ENCODE data around the gene NTN4.
"Not testable (repeated sequence)": the region's sequence is repeated elsewhere in the genome, so short reads cannot be mapped to it uniquely, and the experiment has no call there.

NTN4 gene

DNA sequence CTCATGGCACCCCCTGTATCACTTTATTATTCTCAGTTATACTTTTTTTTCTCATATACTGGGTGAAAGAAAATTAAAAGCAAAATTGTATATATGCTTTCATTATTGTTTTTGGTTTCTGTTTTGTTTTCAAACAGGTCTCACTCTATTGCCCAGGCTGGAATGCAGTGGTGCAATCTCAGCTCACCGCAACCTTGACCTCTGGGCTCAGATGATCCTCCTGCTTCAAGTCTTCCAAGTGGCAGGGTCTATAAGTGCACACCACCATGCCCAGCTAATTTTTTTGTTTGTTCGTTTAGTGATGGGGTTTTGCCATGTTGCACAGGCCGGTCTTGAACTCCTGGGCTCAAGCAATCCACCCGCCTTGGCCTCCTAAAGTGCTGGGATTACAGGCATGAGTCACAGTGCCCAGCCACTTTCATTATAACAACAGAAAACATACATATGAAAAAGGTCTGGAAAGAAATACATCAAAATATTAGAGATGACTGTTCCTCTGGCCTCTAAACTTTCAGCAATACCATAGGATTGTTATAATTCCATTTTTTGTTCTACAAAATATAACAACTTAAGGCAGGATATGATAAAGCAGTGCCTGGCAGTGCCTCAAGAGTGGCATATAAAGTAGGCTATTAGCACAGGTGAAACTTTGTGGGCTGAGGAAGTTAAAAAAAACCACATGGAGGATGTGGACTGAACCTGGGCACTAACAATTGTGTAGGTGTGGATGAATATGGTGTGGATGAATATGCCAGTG is 5.8 kb upstream of the NTN4 start:
- DNase-seq = no peak

DNA sequence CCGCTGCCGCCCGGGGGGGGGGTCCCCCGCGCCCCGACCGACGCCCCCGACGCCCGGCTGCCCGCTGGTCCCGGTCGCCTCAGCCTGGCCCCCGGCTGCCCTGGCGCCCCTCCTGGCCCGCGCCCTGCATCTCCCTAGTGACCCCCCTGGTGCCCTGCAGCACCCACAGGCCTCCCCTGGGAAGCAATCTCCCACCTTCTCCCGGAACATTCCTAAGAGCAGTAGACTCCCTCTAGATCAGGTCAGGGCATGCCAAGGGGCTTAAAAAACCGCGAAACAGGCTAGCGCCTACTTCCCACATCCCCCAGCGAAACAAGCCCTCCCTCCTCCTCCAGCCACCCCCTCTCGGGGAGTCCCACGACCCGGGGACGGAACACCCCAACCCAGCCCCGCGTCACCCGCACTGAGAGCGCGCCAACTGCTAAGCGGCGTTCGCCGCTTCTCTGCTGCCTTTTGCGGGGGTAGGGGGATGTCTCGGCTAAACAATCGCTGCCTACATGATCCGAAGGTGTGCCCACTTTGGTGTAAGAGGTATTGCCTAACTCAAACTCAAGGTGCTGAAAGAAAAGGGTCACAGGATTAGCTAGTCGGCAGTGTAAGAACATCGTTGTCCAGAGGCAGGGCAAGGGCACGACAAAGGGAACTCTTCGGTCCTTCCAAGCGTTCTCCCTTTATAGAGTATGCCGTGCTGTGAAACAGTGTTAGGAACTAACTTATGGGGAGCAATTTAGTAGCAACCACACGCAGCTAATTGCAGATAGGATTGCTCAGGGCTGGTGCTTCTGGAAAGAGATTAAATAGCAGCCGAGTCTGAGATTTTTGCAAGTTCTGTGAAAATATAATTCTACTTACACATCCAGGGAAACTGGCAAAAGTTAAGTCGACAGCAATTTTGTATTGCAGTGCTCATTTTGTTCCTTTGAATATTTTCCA is 619 bp upstream of the NTN4 start:
- no peak for DNase-seq

DNA sequence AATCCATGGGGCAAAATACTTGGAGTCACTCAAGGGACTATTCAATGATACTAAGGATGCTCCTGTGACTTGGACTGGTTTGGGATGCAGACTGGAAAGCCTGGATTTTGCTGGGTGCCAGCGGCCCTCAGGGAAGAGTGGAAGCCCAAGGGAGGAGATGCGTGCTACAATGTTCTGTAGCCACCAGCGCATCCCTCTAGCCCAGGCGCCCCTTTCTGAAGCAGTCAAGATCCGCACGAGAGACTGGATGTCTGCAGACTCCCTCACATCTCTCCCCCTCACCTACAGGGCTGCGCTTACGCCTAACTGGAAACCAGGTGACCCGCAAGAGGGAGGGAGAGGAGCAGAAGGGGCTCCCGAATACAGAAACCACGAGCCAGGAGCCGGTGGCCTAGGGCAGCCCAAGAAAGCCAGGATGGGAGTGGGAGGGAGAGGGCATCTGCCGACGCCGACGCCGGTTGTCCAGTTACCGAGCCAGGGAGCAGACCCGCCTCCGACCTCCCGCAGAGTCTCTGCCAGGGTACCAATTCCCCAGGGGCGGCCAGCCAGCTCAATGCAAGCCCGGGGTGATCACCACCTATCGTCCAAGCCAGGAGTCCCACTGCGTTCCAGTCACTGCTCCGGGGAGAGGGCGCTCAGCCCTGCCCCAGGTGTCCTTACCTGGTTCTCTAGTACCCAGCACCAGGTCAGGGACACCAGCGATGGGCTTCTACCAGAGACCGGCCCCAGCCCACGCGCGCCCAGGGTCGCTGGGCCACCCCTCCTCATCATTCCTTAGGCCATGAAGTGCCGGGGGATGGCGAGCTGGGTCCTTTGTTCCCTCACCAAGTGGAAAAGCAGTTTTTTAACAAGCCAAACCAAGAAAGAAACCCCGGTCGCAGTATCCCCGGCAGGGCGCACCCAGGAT is 1.2 kb downstream of the NTN4 start:
- DNase-seq = peak; percentile 17

DNA sequence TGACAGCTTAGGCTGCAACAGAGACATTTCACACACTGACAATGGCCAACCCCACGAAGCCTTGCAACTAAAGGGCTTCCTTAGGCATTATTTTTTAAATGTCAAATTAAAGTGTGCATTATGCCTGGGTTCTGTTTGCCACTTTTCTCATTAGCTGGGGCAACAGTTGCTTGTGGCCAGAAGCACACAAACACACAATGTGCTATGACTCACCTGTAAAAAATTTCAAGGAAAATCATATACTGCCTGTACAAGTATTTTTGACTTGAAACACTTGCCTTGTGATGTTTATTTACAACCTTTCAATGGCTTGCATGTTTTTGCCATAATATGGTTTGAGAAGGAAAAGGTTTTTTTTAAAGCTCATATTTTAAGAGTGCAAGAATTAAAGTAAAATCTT is 1.9 kb downstream of the NTN4 start:
- DNase-seq = no peak

DNA sequence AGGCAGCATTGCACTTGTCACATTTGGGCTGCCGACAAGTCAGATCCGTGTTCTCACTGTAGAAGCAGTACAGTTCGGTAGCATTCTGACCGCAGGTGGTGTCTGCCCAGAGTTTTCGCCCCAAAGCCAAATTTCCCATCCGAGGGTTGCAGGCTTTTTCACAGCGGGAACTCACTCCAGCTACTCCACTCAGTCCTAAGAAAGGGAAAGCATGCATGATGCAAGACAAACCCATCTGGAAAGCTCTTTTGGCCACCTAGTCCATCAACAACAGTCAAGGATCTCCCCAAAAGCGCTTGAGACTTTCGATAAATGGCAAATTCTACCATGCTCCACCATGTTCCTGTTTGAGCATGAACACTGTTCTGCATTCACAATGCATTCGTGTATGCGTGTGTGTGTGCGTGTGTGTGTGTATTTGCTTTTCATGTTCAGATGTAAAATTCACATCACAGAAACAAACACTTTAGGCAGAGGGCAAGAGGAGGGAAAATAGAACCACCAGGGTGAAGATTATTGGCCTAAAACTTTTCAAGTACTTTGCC is 3.2 kb downstream of the NTN4 start:
- no peak for DNase-seq

DNA sequence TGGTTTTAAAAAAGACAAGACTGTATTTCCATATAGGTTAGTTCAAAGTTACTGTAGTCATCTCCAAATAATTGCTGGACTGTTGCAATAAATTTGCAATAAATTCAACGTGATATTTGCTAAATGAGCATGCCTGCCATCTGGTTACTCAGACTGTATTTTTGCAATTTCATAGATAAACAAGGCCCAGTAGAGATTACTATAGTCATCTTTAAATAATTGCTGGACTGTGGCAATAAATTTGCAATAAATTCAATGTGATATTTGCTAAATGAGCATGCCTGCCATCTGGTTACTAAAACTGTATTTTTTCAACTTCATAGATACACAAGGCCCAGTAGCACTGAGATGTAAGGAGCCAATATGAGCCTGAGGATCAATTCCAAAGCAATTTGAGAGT is 5.6 kb downstream of the NTN4 start:
- no peak for DNase-seq

DNA sequence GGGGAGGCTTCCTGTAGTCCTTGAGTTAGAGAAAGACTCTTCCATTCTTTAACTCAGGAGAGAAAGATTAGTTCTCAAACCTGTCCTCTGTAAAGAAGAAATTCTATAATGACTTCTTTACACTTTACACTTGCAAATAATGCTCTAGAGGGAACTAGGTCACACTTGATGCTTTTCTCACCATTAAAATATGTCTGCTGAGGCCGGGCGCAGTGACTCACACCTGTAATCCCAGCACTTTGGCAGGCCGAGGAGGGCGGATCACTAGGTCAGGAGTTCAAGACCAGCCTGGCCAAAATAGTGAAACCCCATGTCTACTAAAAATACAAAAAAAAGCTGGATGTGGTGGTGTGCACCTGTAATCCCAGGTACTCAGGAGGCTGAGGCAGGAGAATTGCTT is 6.3 kb downstream of the NTN4 start:
- DNase-seq = no peak

DNA sequence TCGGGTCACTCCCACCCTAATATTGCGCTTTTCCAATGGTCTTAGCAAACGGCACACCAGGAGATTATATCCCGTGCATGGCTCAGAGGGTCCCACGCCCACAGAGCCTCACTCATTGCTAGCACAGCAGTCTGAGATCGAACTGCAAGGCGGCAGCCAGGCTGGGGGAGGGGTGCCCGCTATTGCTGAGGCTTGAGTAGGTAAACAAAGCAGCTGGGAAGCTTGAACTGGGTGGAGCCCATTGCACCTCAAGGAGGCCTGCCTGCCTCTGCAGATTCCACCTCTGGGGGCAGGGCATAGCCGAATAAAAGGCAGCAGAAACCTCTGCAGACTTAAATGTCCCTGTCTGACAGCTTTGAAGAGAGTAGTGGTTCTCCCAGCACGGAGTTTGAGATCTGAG is 15.1 kb downstream of the NTN4 start:
- DNase-seq = not testable (repeated sequence)

DNA sequence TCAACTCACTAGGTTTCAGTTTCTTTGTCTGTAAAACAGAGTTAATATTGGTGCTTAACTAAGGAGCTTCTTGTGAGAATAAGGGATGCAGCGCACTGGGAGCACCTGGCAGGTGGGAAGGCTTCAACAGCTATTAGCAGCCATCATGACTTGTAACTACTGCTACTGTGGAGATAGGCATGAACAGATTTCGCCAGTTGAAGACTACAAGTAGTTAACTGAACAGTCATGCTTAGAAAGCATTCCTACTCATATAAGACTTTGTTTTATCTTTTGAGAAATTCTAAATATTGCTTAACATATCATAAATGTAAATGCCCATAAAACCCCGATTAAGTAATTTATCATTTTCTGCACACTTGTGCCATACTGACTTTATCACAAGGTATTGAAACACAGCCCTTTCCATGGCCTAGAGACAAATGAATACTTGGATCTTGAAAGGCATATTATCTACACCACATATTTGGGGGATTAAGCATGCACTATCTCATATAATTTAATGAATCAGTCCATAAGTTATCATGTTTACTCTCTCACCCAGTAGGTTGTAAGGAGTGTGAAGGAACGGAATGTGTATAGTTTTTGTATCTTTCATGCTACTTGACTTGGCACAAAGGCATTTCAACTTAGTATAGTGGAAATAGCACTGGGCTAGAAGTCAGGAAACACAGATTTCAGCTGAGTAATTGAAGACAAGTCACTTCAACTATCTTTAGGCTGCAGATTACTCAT is 16.1 kb downstream of the NTN4 start:
- DNase-seq = no peak

DNA sequence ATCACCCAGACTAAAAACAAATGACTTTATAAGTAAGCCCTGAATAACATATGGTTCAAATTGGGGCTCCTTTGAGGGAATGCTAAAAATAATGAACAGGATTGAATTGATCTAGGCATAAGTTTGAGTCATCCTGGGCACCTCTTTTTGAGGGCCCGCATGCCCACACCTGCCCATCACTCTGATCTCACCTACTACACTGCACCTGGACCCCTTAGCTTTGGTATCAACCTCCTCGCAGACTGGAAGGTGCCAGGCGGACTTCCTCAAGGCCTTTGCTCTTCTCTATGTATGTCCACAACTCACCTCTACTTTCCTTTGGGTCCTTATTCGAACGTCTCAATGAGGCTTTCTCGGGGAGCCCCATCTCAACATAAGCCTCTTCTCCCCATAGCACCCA is 17.2 kb downstream of the NTN4 start:
- DNase-seq = no peak

DNA sequence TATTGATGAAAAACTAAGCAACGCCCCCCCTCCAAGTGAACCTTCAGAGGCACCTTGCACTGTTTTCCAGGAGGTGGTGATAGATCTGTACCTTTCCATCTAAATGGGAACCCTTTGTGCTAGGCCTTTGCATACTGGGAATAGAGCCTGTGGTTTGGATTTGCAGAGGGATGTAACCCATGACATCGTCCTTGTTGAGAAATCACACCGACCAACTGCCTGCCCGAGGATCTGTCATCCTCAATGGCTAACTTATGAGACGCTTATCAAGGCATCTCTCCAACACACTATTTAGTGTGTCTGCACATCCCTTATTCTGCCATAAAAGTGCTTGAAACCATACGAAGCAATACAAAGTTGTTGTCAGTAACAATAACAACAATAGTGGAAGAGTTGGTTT is 22.9 kb downstream of the NTN4 start:
- no peak for DNase-seq

DNA sequence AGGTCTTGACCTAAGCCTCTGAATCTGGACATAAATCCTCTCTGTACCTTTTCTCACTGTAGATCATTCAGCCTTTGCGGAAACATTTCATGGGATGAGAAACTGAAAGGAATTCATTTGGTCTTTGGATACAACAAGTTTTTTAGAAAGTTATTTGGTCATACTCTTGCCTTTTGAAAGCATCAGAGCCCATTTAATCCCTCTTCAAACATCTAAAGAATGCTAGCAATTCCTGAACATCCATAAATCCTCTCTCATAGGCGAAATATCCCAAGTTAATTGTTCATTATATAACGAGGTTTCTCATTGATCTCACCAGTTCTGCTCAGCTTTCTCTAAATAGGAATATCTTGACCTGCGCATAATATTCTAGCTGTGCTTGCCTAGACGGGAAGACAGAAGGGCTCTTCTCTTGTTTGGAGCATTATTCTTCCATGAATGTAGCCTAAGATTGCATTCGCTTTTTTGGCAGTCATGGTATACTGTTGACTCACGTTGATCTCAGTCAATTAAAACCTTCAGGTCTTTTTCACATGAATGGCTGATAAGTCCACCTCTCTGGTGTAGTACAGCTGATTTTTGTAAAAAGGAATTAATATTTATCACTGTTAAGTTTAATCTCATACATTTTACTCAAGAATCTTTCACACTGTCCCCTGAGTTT is 24.1 kb downstream of the NTN4 start:
- DNase-seq = no peak

DNA sequence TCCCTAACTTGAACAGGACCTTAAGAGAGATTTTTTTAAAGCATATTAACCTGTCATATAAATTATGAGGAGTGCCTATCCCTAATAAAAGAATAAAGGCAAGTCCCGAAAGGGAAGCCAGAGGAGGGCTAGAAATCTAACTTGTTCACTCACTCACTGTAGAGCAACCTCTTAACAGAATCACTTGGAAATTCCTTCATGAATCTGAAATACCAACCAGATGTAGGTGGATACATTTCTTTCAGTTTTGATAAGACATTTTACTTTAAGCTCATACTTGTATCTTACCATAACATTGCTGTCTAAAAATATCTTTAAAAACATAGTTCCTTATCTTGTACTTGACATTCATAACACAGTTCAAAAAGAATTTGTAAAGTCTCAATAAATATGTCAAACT is 25.7 kb downstream of the NTN4 start:
- no peak for DNase-seq

DNA sequence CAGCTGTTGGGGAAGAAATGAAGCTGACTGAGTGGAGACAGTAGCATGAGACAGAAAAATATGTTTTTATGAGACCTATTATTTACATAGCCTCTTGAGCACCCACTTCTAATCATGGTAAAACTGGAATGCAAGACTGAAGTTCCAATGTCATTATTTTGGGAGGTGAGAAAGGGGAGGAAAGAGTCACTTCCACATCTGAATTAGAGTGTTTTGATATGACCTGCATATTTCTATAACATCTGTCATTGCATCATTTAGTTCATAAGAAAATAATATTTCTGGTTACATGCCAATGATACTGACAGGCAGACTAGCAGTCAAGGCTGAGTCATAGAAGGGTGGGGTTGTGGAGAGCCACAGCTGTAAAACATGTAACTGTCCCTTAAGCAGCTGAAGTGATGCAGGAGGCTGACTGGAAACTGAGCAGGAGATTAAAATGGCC is 26.7 kb downstream of the NTN4 start:
- DNase-seq = no peak

DNA sequence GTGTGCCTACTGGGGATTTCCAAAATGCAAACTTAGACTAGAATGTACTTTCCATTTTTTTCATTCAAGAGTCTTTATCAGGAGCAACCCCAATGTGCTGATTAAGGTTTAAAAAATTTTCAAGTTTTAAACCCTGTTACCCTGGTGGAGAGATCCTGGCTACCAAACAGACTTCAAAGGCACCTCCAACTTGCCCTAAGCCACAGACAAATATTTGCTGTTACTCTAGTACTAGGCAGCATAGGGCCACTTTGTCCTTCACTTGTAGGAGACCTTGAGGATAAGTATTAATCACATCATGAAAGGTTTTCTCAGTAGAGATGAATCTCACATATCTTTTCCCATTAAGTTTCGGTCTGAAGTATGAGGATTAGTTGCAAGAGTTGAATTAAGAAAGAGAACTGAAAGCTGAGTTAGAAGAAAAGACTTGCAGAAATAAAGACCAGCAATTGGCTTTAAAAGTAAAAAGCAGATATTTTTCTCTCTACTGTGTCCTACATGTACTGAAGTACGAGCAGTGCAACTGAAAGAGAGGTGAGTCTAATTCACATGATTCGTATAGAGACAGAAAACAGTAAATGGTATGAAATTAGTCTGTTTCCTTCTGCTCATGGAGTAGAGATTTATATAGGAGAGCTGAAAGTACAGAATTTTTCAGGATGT is 28.3 kb downstream of the NTN4 start:
- DNase-seq = no peak

DNA sequence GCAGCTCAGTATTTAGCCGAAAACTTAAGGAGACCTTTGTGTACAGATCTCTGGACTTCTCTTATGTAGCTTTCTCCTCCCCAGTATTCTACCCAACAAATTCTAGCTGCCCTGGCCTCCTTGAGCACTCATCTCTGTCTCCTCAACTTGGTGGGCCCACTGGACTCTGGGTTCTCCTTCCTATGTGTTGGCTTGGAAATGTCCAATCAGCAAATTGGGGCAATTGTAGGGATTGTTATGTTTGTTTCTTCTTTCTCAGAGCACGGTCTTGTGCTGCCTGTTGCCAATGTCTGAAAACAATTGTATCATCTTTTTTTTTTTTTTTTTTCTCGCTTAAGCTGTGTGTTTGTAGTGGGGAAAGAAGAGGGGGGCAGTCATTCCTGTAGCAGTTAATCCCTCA is 30.2 kb downstream of the NTN4 start:
- DNase-seq = no peak

DNA sequence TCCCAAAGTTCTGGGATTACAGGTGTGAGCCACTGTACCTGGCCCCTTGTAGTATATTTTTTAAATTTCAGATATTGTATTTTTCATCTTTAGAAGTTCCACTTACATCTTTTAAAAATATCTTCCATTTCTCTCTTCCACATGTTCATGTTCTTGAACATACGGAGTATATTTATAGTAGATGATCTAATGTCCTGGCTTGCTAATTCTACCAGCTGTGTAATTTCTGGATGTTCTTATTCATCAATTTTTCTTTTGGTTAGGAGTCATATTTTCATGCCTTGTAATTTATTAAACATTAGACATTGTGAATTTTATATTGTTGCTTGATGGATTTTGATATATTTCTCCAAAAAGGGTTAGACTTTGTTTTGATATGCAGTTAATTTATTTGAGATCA is 30.8 kb downstream of the NTN4 start:
- DNase-seq = no peak

DNA sequence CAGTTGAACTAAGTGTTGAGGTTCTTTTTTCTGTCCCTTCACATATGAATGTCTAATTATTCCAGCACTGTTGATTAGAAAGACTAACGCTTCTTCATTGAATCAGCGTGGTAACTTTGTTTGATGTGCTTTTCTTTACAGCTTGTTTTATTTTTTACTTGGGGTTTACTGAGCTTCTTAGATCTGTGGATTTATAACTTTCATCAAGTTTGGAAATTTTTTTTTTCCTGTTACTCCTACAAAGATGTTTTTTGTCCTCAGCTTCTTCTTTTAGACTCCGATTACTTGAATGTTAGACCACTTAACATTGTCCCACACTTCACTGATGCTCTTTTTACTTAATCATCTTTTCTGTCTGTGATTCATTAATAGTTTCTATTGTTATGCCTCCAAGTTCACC is 31.5 kb downstream of the NTN4 start:
- DNase-seq = no peak

DNA sequence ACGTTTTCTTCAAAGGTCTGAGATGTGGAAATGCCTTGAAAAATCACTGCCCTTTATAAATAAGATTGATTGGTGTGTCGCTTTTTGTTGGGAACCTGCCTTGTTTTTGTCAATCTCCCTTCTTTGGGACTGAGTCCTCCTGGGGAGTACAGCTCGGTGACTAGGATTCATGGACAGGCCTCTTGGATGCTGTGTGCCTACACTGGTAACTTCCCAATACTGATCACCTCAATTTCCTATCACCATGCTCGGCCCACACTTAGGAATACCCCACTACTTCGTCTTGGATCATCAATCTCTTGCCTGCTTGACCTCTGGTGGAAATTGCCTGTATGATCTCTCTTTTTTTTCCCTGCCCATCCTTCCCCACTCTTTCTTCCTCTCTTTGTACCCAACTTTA is 34.2 kb downstream of the NTN4 start:
- no peak for DNase-seq

DNA sequence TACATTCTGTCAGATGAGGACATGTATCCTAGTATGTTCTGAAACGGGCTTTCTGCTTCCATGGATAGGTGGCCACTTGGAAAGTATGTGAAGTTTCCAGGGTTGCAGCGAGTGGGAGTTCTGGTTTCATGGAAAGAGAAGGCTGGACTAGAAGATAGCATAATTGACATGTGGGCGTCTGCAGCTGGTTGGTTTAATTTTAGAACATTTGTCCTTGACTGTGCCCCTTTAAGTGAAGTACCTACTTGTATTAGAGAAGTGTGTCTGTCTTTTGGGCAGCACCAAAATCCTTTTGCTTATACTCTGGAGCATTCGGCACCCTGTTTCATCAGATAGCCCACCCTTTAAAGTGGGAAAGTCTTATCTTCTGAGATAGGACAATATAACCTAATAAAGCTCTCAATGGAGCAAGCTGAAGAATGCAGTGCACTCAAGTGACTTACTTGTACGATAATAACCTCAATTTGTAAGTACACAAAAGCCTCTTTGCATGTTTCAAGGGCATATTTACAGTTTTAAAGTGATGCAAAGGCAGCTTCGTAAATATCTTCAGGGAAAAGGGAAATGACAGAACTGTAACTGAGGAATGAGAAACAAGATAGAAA is 35.2 kb downstream of the NTN4 start:
- DNase-seq = no peak

DNA sequence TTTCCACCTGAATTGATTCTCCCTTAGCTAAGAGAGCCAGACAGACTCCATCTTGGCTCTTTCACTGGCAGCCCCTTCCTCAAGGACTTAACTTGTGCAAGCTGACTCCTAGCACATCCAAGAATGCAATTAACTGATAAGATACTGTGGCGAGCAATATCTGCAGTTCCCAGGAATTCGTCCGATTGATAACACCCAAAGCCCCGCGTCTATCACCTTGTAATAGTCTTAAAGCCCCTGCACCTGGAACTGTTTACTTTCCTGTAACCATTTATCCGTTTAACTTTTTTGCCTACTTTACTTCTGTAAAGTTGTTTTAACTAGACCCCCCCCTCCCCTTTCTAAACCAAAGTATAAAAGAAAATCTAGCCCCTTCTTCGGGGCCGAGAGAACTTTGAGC is 44.5 kb downstream of the NTN4 start:
- not testable (repeated sequence) for DNase-seq

Measured in NCI-H1092 (cell line).